GM19372 (cell line): Measurements from ENCODE around the gene PRKCI.
"Not testable (repeated sequence)": the region's sequence is repeated elsewhere in the genome, so short reads cannot be mapped to it uniquely, and the experiment has no call there.

ENCODE experiments used
- ATAC-seq: cut with Tn5 transposase; IDR thresholded peaks from one replicate; pipeline ENCODE4 v1.9.1; 2021; ENCODE audit warnings: mild to moderate bottlenecking, low read depth, moderate library complexity; ENCODE audit not compliant: unreplicated experiment

The PRKCI gene

DNA sequence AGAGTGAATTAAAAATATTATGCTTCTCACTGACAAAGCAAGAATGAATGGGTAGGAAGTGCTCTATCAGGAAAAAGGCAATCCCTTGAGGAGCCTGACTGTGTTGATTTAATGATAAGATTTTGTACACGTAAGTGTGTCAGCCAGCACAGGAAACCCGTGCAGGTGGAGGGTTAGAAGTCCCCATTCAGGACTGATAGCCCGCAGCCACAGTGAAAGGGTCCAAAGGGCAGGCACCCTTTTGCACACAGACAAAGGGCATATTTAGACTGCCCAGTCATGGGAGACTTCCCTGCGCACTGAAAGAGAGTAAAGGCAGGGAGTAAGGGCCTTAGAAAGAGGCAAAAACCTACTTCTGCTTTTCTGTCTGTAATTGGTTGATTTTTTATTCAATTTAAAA lies 108.9 kb downstream of the PRKCI start:
- ATAC-seq: no peak

DNA sequence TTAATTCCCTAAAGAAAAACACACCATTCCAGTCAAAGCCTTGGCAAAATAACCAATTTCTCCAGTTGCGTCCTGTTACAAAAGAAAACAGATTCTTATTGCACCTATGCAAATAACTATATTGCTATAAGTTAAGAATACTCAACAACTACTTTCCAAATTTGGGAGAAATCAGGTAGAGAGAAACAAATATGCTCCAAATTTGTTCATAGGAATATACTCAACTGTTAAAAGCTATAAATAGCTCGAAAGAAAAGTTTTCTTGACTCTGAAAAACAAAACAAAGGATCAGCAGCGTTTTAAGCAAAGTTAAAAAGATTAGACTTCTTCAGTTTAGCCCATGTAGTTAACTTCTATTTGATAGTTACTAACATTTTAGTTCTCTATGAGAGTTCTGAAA lies 115.2 kb downstream of the PRKCI start:
- ATAC-seq: no peak

DNA sequence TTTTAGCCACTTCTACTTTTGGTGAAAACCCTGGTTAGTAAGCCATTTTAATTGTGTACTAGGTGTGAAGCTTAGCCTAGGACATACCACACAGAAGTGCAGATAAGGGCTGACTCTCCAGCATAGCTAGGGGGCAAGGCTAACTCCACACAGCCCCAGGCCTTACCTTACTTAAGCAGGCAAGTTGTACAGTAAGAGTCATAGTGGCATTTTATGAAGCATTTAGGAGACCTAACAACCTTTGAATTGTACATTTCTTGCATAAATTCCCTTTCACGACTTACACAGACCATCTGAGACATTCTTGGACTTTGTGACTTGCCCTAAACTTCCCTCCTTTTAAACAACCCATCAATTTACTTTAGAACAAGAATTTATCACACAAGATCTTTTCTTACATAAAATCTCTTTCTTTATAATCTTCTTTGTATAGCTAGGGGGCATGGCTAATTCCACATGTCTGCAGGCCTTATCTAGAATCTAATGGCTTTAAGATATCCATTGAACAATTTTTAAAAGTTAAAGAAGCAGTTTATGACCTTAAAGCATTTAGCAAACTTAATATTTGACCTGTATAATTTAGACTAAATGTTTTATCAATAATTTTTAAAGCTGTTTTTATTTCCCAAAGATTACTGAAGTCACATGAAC lies 116.6 kb downstream of the PRKCI start:
- ATAC-seq: no peak

DNA sequence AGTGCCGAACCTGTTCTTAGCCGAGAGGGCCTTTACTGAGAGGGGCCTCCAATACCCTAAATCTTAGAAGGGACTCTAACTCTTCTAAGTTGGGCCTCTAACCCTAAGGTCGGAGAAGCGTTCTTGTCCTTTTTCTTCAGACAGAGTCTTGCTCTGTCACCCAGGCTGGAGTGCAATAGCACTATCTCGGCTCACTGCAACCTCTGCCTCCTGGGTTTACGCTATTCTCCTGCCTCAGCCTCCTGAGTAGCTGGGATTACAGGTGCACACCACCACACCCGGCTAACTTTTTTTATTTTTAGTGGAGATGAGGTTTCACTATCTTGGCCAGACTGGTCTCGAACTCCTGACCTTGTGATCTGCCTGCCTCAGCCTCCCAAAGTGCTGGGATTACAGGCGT lies 120.0 kb downstream of the PRKCI start:
- not testable (repeated sequence) for ATAC-seq

DNA sequence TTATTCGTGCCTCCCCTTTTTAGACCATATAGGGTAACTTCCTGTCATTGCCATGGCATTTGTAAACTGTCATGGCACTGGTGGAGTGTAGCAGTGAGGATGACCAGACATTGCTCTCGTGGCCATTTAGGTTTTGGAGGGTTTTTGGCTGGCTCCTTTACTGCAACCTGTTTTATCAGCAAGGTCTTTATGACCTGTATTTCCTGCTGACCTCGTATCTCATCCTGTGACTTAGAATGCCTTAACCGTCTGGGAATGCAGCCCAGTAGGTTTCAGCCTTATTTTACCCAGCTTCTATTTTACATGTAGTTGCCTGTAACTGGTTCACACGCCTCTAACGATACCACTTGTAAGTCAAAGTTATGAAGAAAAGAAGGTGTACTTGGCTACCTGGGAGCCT lies 121.6 kb downstream of the PRKCI start:
- ATAC-seq: not testable (repeated sequence)

DNA sequence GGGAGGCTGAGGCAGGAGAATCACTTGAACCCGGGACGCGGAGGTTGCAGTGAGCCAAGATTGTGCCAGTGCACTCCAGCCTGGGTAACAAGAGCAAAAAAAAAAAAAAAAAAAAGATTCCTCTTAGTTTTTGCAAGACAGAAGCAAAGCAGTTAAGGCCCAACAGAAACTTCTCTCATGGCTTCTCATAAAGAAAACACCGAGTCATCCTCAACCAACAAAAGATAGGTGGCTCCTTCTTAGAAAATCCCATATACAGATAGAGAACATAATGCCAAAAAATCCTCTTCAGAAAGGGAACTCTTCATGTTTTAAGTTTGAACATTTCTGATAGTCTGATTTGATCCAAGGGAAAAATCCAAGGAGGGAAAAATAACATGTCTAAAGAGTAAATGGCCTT lies 122.7 kb downstream of the PRKCI start:
- ATAC-seq: no peak

DNA sequence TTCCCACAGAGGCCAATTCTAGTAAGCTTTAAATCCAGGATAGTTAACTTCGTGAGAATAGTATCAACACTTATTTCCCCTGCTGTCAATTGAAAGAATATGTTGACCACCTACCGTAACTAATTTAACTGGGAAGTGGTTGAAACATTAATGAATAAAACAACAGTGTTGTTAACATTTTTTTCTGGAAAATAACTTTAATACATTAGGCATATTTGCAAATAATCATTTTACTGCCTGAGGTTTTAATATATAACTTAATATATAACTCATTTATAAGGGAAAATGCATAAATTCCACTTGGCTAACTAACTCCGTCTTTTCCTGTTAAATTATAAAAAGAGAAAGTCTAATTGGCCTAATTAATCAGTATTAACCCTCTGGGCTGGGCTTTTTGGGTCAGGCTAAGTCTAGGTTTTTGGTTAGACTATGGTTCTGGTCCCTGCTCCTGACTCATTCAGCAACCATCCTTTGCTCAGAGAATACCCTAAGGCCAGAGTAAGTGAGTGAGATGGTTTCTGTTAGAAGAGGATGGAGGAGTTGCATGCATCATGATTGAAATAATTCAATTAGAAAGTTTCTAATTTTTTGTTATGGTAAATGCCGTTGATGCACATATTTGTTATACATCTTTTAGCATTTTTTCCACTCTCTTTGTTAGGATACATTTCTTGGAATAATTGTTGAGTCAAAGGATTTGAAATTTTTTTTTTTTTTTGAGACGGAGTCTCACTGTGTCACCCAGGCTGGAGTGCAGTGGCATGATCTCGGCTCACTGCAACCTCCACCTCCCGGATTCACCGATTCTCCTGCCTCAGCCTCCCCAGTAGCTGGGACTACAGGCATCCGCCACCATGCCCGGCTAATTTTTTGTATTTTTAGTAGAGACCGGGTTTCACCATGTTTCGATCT lies 124.5 kb downstream of the PRKCI start:
- no peak for ATAC-seq

DNA sequence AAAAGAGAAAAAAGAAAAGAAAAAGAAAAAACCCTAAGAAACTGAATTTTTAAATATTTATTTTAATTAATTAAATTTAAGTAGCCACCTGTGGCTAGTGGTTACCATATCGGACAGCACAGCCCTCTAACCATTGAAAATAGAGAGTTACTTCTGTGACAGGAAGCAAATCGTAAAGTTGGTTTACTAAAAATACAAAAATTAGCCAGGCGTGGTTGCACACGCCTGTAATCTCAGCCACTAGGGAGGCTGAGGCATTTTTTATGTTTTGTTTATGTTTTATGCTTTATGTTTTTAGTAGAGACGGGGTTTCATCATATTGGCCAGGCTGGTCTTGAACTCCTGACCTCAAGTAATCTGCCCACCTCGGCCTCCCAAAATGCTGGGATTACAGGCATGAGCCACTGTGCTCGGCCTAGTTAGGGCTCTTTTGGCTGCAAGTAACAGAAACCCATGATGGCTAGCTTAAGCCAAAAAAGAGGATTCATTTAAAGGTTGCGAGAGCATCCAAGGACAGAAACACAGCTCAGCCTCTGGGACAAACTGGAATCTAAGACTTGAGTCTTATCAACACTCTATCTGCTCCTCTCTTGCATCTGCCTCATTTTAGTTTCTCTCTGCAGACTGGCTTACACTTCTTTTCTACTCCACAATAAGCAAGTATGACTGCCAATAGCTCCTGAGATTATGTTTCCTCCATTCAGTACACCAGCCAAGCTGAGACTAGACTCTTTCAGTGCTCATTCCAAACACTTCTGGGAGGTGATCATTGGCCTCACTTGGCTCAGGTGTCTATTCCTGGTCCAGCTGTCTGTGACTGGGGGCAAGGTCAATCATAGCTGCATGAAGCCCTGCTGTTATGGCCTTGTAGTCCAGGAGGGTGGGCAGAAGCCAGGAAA lies 128.5 kb downstream of the PRKCI start:
- no peak for ATAC-seq

DNA sequence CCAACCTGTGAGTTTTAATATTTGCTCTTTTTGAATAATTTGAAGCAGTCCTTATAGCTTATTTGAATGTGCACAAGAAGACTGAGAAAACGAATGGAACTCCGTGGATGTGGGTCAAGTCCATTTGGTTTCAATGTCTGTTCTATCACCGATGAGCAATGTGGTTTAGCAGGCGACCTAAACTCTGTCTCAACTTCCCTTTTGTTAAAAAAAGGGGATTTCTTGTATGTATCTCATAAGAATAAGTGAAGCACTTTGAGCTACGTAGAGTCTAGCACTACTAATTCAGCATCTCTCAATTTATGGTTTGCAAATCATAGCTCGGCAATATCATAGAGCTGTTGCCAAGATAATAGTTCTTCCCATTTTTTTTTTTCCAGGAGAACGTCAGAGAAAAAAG lies 130.7 kb downstream of the PRKCI start:
- ATAC-seq: no peak

DNA sequence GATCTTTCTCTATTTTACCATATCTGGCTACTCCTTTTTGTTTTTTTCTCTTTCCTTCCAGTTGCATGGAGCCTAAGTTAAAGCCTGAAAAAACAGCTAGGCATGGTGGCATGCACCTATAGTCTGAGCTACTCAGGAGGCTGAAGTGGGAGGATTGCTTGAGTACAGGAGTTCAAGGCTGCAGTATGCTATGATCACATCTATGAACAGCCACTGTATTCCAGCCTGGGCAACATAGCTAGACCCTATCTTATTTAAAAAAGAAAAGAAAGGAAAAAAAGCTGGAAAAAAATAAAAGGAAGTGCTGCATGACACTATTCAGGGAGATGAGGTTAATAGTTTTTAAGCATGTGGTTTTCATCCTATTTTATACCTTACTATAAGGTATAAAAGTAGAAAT lies 131.3 kb downstream of the PRKCI start:
- ATAC-seq: no peak

DNA sequence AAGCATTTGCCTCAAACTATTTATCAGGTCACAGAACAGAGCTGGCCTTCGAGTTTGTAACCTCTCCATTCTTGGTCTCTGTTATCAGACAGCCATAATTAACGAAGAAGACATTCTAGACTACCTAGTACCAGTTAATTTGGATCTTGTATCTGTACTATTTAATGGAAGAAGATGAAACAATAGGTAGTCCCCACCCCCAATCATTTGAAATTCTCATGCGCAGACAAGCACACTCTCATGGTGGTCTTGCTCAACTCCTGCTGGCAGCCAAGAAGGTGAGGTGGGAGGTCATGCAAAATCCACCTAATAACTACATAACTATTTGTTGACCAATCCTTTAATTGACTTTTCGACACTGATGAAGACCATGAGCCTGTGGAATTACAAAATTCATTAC lies 132.5 kb downstream of the PRKCI start:
- no peak for ATAC-seq
